ENCODE results near the gene NUTM2A.
"Not testable (repeated sequence)": the region's sequence is repeated elsewhere in the genome, so short reads cannot be mapped to it uniquely, and the experiment has no call there.

- not testable (repeated sequence) for TF ChIP-seq CTCF (IDR thresholded peaks at IDR 0.05; ENCODE audit: insufficient read depth, low read depth, low read length); EZH2 (IDR thresholded peaks at IDR 0.05; ENCODE audit: insufficient read depth, low read length)
Measured at GRCh38 chr10:87210309-87210708, 14.9 kb upstream of the NUTM2A start.

Data from astrocyte (in vitro differentiated cells and primary cell).